ENCODE measurements around the gene OSBPL6.

Gene OSBPL6

DNA sequence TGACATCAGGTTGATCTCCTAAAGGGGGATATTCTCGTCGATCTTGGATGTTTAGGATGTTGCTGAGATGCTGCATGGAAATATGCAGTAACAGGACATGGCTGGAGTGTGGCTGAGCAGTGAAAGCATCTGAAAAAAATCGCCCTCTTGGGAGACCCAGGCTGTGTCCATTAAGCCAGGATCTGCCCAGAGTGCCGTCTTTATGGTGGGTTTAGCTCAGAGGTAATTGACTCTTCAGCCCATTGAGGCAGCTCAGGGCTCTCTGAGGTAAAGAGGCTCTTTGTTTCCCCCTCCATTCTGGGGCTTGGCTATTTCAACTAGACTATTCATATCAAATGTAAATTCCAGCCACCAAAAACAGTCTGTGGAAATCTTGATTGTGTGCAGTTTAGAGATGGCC is 26.5 kb downstream of the OSBPL6 start:
- no peak overlapping the region for H3K4me3 ChIP-seq (ENCODE audit: low read length)
- no peaks in the 10 kb centered on the region for H3K9me3 ChIP-seq (ENCODE audit: control insufficient read depth, insufficient read depth, low read length)
- no peaks in the 10 kb centered on the region for H3K4me1 ChIP-seq (ENCODE audit: control insufficient read depth, low read length)
- H3K27me3 ChIP-seq (ENCODE audit: control insufficient read depth, low read length) = no peaks in the 10 kb centered on the region; the same call in 1 of the 2 replicates
- no peak overlapping the region for H3K27ac ChIP-seq (ENCODE audit: low read depth, low read length)
- TF ChIP-seq CTCF (IDR thresholded peaks at IDR 0.05; ENCODE audit: low read depth, low read length, poor library complexity, severe bottlenecking) (no peak), EZH2phosphoT487 (IDR thresholded peaks at IDR 0.05; ENCODE audit: borderline replicate concordance, low read length) (no peak)
- H4K20me1 ChIP-seq (ENCODE audit: control insufficient read depth, insufficient read depth, low read depth, low read length) = no peaks in the 10 kb centered on the region
- H3F3A ChIP-seq (ENCODE audit: control insufficient read depth, insufficient read depth) = no peaks in the 10 kb centered on the region
- no peaks in the 10 kb centered on the region for H3K36me3 ChIP-seq (ENCODE audit: control insufficient read depth, low read length)
- H3K79me2 ChIP-seq (ENCODE audit: control insufficient read depth, low read length) = no peaks in the 10 kb centered on the region
- H3K4me2 ChIP-seq (ENCODE audit: low read length) = no peak overlapping the region
- H3K9me2 ChIP-seq (replicated peaks; ENCODE audit: control insufficient read depth, low read length) = no peaks in the 10 kb centered on the region

GRCh38 chr2:178221556-178221955 is 27.2 kb downstream of the OSBPL6 start:
- Histone ChIP-seq H4K20me1 (ENCODE audit: control insufficient read depth, insufficient read depth, low read depth, low read length) (no peaks in the 10 kb centered on the region), H3K36me3 (ENCODE audit: control insufficient read depth, low read length) (no peaks in the 10 kb centered on the region), H3K4me1 (ENCODE audit: control insufficient read depth, low read length) (no peaks in the 10 kb centered on the region), H3K27me3 (ENCODE audit: control insufficient read depth, low read length) (no peaks in the 10 kb centered on the region; the same call in 1 of the 2 replicates), H3K79me2 (ENCODE audit: control insufficient read depth, low read length) (no peaks in the 10 kb centered on the region), H3K27ac (ENCODE audit: low read depth, low read length) (no peak overlapping the region), H3K9me3 (ENCODE audit: control insufficient read depth, insufficient read depth, low read length) (no peaks in the 10 kb centered on the region), H3K9me2 (replicated peaks; ENCODE audit: control insufficient read depth, low read length) (no peaks in the 10 kb centered on the region), H3K4me2 (ENCODE audit: low read length) (no peak overlapping the region), H3F3A (ENCODE audit: control insufficient read depth, insufficient read depth) (no peaks in the 10 kb centered on the region), H3K4me3 (ENCODE audit: low read length) (no peak overlapping the region)
- TF ChIP-seq CTCF (IDR thresholded peaks at IDR 0.05; ENCODE audit: low read depth, low read length, poor library complexity, severe bottlenecking) (no peak), EZH2phosphoT487 (IDR thresholded peaks at IDR 0.05; ENCODE audit: borderline replicate concordance, low read length) (no peak)

GRCh38 chr2:178223806-178224205 is 29.5 kb downstream of the OSBPL6 start:
- no peaks in the 10 kb centered on the region for H3K36me3 ChIP-seq (ENCODE audit: control insufficient read depth, low read length)
- TF ChIP-seq CTCF (IDR thresholded peaks at IDR 0.05; ENCODE audit: low read depth, low read length, poor library complexity, severe bottlenecking) = no peak
- TF ChIP-seq EZH2phosphoT487 (IDR thresholded peaks at IDR 0.05; ENCODE audit: borderline replicate concordance, low read length) = no peak

More at GRCh38 chr2:178223806-178224205, 29.5 kb downstream of the OSBPL6 start:
- H3K27me3 ChIP-seq (ENCODE audit: control insufficient read depth, low read length) = no peaks in the 10 kb centered on the region; the same call in 1 of the 2 replicates
- no peaks in the 10 kb centered on the region for H3K4me1 ChIP-seq (ENCODE audit: control insufficient read depth, low read length)
- H4K20me1 ChIP-seq (ENCODE audit: control insufficient read depth, insufficient read depth, low read depth, low read length) = no peaks in the 10 kb centered on the region
- H3K9me3 ChIP-seq (ENCODE audit: control insufficient read depth, insufficient read depth, low read length) = no peaks in the 10 kb centered on the region
- H3K79me2 ChIP-seq (ENCODE audit: control insufficient read depth, low read length) = no peaks in the 10 kb centered on the region
- no peaks in the 10 kb centered on the region for H3F3A ChIP-seq (ENCODE audit: control insufficient read depth, insufficient read depth)
- H3K4me2 ChIP-seq (ENCODE audit: low read length) = no peak overlapping the region
- H3K4me3 ChIP-seq (ENCODE audit: low read length) = no peak overlapping the region
- H3K9me2 ChIP-seq (replicated peaks; ENCODE audit: control insufficient read depth, low read length) = no peaks in the 10 kb centered on the region
- H3K27ac ChIP-seq (ENCODE audit: low read depth, low read length) = no peak overlapping the region
